GM18873 (cell line): ENCODE results near the gene CHGA.

Source experiments
- ATAC-seq: cut with Tn5 transposase; IDR thresholded peaks from one replicate; pipeline ENCODE4 v1.9.1; 2021; ENCODE audit warnings: mild to moderate bottlenecking, moderate library complexity, moderate number of reproducible peaks; ENCODE audit not compliant: unreplicated experiment, low FRiP score

Gene CHGA

DNA sequence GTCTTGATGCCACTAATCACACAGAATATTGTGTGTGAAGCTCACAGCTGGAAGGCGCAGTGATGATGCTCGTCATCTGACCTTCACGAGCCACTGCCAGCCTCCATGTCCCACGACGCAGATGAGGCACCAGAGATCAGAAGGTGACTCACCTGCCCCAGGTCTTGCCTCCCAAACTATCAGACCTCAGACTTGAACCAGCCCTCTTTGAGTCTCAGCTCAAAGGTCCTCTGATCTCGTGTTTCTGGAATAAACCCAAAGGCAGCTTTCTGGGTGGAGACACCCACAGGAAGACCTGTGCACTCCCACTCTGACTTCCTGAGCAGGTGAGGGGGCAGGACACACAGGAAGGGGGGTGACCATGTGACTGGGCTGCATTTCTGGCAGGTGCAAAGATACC is 19.6 kb upstream of the CHGA start:
- ATAC-seq: no peak

GRCh38 chr14:92905667-92906066 is 17.3 kb upstream of the CHGA start:
- no peak for ATAC-seq

DNA sequence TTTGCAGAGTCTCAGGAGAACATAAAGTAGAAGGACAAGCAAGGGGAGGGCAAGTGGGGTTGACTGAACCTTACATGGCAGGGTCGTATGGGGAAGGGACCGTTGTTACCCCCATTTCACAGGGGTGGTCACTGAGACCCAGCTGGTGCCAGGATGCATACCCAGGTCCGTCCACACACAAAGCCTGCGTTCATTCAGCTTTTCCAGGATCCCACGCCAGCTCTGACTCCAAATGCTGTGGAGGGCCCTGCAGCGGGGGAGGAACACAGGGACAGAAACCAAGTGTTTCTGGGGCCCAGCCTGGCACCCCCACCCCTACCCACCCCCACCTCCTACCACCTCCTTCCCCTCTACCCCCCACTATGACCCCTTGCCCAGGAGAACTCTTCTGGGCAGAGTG is 16.5 kb upstream of the CHGA start:
- no peak for ATAC-seq

DNA sequence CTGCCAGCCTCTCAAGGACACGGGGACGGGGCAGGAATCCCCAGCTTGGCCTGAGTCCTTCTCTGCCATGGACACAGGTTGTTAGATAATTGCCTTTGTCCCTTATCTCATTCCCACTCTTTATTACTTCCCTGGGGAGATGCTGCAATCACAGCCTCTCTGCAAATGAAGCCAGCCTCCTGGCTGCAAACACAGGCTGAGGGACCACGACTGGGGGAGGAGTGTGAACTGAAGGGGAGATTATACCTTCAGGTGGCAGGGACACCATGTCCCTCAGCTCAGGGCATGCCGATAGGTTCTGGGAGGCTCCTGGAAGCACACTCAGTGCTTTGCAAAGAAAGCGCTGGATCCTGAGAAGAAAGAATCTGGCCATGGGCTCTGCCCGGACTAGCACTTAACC is 16.1 kb upstream of the CHGA start:
- no peak for ATAC-seq

DNA sequence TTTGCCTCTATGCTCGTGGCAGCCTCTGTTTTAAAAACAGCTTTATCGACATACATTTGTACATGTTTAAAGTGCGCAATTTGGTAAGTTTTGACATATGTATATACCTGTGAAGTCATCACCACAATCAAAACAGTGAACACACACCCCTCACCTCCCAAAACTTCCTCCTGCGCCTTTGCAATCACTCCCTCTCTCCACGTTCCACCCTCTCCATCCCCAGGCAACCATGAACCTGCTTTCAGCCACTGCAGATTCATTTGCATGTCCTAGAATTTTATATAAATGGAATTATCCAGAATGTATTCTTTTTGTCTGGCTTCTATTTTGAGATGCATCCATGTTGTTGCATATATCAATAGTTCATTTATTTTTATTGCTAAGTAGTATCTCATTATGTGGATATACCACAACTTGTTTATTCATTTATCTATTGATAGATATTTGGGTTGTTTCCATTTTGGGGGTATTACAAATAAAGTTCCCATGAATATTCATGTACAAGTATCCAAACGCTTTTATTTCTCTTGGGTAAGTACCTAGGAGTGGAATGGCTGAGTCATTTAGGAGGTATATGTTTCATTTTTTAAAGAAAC is 15.5 kb upstream of the CHGA start:
- ATAC-seq: no peak

DNA sequence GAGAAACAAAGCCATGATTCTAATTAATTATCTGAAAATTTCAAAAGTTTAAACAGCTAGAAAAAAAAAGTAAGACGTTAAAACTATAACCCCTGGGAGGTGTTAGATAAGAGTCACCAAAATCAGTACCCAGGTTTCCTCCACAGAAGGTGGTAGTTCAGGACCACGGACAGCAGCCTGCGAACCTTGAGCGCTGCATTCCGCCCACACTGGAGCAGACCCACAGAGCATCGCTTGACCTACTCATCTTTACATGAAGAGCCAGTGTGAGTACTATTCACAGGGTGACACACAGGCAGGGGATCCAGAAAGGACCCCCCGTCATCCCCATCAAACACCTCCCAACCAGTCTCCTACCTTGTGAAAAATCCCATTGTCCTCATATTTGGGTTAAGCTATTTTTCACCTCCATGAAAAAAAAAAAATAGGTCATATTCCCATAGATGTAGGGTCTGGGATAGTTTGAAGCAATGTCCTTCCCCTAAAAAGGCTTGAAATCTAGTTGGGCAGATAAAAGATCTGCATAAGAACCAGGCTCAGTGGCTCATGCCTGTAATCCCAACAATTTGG is 8.8 kb upstream of the CHGA start:
- ATAC-seq: no peak

- ATAC-seq: no peak
Measured at GRCh38 chr14:92916201-92916600, 6.7 kb upstream of the CHGA start.

GRCh38 chr14:92917041-92917940 is 5.7 kb upstream of the CHGA start:
- no peak for ATAC-seq

DNA sequence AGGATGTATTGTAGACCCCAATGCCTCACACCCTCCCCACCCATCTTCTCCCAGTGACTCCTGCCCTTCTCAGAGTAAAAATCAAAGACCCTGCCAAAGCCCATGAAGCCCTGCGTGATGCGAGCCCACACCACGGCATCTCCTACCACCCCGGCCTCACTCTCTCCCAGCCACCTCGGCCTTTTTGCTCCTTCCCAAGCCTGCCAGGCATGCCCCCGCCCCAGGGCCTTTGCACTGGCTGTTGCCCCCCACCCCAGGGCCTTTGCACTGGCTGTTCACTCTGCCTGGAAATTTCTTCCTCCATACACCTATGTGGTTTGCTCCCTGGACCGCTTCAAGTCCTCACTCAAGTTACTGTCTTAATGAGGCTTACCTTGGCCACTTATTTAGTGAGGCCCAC is 5.0 kb upstream of the CHGA start:
- ATAC-seq: no peak

- no peak for ATAC-seq
Measured at GRCh38 chr14:92920001-92920400, 2.9 kb upstream of the CHGA start.

DNA sequence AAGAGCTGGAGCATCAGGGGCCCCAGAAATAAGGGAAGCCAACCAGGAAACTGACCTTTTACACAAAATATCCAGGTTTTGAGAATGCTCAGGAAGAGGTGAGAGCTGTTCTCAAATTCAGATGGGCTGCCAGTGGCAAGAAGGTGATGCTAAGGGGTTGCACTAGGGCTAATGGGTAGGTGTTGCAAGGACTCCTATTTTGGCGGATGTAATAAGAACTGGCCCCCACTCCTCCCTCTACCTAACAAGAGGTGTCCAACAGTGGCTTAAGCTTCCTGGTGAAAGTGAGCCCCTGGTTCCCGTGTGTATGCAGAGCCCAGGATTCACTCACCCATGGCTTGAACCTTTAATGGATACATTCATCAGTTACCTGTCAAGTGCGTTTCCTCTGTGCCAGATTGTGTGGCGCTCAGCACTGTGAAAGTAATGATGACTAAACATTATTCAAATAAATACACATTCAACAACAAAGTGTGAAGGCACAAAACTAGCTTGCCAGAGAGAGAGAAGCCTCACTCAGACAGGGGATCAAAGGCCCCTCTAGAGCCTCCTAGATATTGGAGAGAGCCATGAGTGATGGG is 705 bp upstream of the CHGA start:
- ATAC-seq: no peak

DNA sequence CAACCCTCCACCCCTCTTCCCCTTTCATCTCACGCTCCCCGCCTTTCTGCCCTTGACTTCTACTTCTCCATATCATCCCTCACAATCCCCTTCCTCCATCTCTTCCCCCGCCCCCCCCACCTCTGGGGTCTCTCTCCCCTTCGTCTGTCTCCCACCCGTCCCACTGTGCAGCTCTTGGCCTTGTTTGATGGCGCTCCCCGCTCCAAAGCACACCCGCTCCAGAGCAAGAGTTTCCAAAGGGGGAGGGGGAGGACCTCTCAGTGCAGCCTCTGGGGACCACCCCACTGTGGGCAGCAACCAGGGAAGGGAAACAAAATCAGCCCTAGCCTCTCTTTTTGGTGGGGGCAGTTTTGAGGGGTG is 774 bp downstream of the CHGA start:
- no peak for ATAC-seq

- ATAC-seq: no peak
Measured at GRCh38 chr14:92924247-92924646, 1.3 kb downstream of the CHGA start.

GRCh38 chr14:92925446-92925845 is 2.5 kb downstream of the CHGA start:
- ATAC-seq: no peak

- ATAC-seq: no peak
Measured at GRCh38 chr14:92926180-92926845, 3.4 kb downstream of the CHGA start.

DNA sequence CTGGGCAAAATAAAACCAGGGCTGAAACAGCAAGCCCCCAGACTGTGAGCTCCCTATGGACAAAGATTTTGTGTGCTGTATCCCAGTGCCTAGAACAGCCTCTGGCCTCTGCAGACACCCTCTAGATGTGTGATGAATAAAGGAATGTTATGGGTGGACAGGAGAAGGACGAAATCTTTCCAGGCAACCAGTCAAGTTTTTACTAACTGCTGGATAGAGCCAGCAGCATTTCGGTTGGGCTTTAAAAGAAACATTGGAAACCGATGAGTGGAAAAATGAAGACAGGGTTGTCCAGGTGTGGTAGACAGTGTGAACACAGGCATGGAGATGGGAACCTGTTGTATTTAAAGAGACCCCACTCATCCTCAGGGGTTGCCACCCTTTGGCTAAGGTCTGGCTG is 4.0 kb downstream of the CHGA start:
- ATAC-seq: no peak

DNA sequence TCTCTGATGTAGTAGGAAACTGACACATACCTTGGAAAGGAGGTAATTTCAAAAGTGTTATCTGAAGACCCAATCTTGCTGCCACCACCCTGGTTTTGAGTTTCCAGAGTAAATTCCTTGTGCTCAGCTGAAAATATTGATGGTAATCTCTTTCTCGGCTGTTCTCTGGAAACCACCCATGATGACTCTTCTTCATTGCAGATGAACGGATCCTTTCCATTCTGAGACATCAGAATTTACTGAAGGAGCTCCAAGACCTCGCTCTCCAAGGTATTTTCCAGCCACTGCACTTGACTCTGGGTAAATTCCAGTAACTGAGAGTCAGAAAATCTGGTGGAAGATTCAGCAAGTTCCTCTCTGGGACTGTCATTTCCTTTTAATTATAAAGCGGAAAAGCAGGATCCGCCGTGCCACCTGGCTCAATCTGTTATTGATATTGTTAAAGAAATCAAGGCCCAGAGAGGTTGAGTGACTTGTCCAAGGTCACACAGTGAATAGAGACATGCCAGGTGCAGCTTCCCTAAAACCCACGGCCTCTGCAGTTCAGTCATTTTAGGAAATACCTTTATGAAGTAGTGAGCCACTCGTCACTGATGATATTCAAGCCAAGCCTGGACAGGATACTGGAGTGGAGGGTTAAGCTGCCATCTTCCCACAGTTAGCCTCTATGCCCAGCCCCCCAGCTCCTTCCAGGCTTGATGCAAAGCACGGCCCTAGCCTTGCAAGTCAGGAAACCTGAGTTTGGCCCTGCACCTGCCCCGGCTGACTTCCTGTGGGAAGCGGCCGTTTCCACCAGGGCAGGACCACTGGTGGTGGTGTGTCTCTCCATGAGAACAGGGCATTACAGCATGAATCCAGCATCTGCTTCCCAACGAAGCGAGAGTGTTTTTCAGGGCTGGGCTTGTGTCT is 4.7 kb downstream of the CHGA start:
- ATAC-seq: no peak

DNA sequence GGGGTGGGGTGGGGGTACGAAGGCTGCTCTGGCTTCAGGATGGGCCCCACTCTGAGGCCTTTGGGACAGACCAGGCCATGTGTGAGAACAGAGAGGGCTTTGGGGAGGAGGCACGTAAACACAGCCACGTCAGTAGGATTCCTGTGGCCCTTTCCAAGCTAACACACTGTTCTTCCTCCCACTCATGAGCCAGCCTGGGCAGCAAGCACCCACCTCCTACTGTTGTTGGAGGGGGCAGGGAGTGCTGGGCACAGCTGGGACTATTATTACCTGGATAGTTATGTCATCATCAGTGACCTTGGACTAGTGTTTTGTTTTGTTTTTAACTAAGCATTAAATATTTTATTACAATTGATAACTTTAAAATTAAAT is 5.3 kb downstream of the CHGA start:
- ATAC-seq: no peak

DNA sequence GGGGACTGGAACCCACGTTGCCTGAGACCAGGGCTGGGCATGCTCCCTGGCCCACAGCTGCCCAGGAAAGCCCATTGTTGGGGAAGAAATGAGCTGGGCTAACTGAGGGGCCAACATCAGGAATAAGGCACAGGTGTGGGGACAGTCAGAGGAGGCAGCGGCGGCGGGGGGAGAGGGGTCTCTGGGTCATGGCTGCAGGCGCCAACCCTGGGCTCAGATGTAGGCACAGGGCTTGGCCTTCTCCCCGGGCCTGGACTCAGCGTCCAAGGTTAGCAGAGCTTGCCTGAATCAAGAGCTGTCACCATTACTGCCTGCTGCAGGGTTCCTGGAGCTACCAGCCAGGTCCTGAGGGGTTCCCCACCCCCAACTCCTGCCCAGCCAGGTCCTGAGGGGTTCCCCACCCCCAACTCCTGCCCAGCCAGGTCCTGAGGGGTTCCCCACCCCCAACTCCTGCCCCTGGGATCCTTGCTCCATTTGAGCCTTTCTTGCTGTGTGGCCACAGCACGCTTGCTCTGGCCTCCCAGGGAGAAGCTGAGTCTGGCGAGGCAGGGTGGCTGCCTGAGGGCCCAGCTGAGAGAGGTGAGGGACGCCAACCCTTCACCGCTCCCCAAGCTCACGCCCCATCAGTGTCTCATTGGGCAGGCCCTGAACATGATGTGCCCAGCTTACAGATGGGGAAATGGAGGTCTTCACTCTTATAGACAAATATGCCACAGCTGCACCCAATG is 6.2 kb downstream of the CHGA start:
- no peak for ATAC-seq
